Sigmoid colon (tissue), 4 donors: ENCODE data around the gene ROMO1.

Experiments
- CTCF ChIP-seq, 4 experiments: fragments of 450-650 bp in 3 of 4; fragments of 200-600 bp in 1 of 4; IDR thresholded peaks; one replicate each; pipeline ENCODE4 v1.5.1; 2016 to 2019; ENCODE audit warnings: antibody characterized with exemption in 4 of 4, mild to moderate bottlenecking in 3 of 4, moderate library complexity in 2 of 4
- EP300 ChIP-seq, 4 donors: sonication (generic); formaldehyde crosslinking; IDR thresholded peaks; one replicate each; pipeline ENCODE4 v1.6.1; 2017; ENCODE audit warnings: antibody characterized with exemption in 4 of 4
- POLR2A ChIP-seq, 2 donors: fragments of 450-650 bp; IDR thresholded peaks; one replicate each; pipeline ENCODE4 v1.6.1; 2016; ENCODE audit warnings: antibody characterized with exemption in 2 of 2, mild to moderate bottlenecking in 2 of 2, moderate library complexity in 2 of 2
- POLR2AphosphoS5 ChIP-seq, 4 donors: sonication (generic); formaldehyde crosslinking; IDR thresholded peaks; one replicate each; pipeline ENCODE4 v1.6.1; 2017; ENCODE audit warnings: antibody characterized with exemption in 4 of 4

GRCh38 chr20:35699957-35700624 is 886 bp downstream of the ROMO1 start:
- no peak for TF ChIP-seq POLR2AphosphoS5 (IDR thresholded peaks at IDR 0.05)
- no peak for TF ChIP-seq CTCF (IDR thresholded peaks at IDR 0.05)
- no peak for TF ChIP-seq POLR2A (IDR thresholded peaks at IDR 0.05)
- TF ChIP-seq EP300 (IDR thresholded peaks at IDR 0.05): no peak
